CMK (cell line): ENCODE results near the gene CELA3B.
"Not testable (repeated sequence)": the region's sequence is repeated elsewhere in the genome, so short reads cannot be mapped to it uniquely, and the experiment has no call there.

Experiments
- DNase-seq: peaks from one replicate; pipeline ENCODE4 v3.0.0-alpha.2; 2010; ENCODE audit warnings: low read depth

The CELA3B gene

GRCh38 chr1:22007262-22007661, 30.4 kb downstream of the CELA3B start:
- not testable (repeated sequence) for DNase-seq

- not testable (repeated sequence) for DNase-seq
Observed at GRCh38 chr1:22009566-22009965, 32.7 kb downstream of the CELA3B start.

GRCh38 chr1:22012752-22013151, 35.9 kb downstream of the CELA3B start:
- DNase-seq: not testable (repeated sequence)

- not testable (repeated sequence) for DNase-seq
Observed at GRCh38 chr1:22014575-22015206, 37.9 kb downstream of the CELA3B start.

GRCh38 chr1:22018583-22019559, 42.0 kb downstream of the CELA3B start:
- no peak for DNase-seq

- DNase-seq: no peak
Observed at GRCh38 chr1:22021061-22021460, 44.2 kb downstream of the CELA3B start.

- DNase-seq: peak; percentile 74
Observed at GRCh38 chr1:22024485-22025367, 47.9 kb downstream of the CELA3B start.

- peak; percentile 95 for DNase-seq
Observed at GRCh38 chr1:22025368-22026155, 48.7 kb downstream of the CELA3B start.

- no peak for DNase-seq
Observed at GRCh38 chr1:22026924-22027289, 50.1 kb downstream of the CELA3B start.

GRCh38 chr1:22030057-22030456, 53.2 kb downstream of the CELA3B start:
- DNase-seq: no peak

GRCh38 chr1:22030473-22030872, 53.7 kb downstream of the CELA3B start:
- DNase-seq: no peak

- DNase-seq: no peak
Observed at GRCh38 chr1:22031214-22031962, 54.6 kb downstream of the CELA3B start.

GRCh38 chr1:22034834-22035233, 58.0 kb downstream of the CELA3B start:
- not testable (repeated sequence) for DNase-seq

GRCh38 chr1:22037520-22037919, 60.7 kb downstream of the CELA3B start:
- no peak for DNase-seq

GRCh38 chr1:22038036-22038435, 61.2 kb downstream of the CELA3B start:
- no peak for DNase-seq
